ENCODE data around the gene SLC22A7.

Gene SLC22A7

GRCh38 chr6:43297644-43298564 is at the start of gene SLC22A7:
SLC22A7 (plus strand) TSS chr6:43298260; CDS start chr6:43298359, 99 bp downstream.
- no peak for DNase-seq (ENCODE audit: low spot score)

DNA sequence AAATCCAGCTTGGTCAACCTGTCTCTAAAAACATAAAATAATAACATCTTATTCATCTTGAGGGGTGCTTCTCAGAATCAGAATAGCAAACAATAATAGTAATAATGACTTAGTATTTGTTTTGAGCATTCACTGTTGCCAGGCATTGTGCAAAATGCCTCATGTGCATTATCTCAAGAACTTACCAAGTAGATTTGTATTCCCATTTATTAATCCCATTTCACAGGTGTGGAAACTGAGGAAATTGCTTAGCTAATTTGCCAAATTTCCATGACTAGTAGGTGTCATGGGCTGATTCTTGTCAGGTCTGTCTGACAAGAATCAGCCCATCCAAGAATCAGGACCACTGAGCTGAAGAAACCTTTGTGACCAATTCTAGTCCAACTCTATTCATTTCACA is 49.3 kb upstream of the SLC22A7 start:
- DNase-seq (ENCODE audit: low spot score) = no peak

- DNase-seq (ENCODE audit: low spot score) = no peak
Measured at GRCh38 chr6:43250992-43251373, 47.1 kb upstream of the SLC22A7 start.

GRCh38 chr6:43253401-43253800 is 44.7 kb upstream of the SLC22A7 start:
- no peak for DNase-seq (ENCODE audit: low spot score)

DNA sequence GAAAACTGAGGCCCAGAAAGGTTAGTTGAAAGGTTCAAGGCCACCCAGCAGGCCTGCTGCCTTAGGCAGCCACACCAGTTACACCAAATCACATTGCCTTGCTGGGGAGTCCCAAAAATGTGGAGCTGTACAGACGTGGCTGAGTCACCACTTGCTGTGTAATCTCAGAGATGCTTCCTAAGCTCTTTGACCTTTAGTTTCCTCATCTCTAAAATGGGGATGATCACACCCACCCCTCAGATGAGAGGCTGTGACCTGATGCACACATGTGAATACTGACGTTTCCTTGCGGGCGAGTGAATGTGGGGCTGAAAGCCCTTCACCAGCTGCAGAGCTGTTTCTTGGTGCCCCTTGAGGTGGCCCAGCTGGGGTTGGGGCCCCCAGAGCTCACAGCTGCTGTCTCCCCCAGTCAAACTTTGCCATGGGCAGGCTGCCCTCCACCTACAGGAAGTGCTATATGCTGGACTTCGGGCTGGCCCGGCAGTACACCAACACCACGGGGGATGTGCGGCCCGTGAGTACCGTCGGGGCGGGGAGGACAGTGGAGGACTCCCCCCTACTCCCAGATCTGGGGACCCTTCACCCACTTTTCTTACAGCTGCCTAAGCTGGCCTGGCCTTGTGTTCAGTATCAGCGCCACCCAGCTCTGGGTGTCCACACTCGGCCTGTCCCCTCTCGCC is 43.8 kb upstream of the SLC22A7 start:
- DNase-seq (ENCODE audit: low spot score) = no peak

DNA sequence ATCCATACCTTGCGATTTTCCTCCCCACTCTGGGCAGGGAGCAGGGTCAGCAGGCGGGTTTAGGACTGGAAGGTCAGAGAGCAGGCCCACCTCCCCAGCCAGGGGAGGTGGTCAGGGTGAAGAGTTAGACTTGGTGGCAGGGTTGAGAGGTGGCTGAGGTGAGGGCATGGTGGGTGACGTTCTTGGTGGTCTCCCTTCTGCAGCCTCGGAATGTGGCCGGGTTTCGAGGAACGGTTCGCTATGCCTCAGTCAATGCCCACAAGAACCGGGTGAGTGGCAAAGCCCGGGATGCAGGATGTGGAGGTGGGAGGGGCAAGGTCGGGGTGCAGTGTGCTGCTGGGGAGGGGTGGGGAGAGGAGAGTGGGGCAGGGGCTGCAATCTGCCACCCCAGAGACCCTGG is 43.2 kb upstream of the SLC22A7 start:
- no peak for DNase-seq (ENCODE audit: low spot score)

DNA sequence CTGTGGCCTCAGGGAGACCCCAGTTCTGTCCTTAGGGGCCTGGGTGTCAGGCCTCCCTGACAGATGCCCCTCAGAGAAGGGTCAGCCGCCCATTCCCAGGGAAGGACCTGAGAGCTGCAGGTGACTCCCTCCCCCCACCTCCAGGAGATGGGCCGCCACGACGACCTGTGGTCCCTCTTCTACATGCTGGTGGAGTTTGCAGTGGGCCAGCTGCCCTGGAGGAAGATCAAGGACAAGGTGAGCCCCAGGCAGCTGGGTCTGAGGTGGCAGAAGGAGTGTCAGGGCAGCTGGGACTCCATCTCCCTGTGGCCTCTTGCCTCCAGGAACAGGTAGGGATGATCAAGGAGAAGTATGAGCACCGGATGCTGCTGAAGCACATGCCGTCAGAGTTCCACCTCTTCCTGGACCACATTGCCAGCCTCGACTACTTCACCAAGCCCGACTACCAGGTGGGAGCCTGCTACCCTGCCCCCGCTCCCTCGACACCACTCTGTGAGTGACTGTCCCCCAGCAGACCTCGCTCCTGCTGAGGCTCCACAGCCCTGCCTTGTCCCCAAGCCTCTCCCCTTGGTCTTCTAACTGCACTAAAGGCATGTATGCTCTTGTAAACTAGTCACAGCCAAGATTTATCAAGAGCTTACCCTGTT is 42.5 kb upstream of the SLC22A7 start:
- DNase-seq (ENCODE audit: low spot score) = no peak

GRCh38 chr6:43256670-43257366 is 41.2 kb upstream of the SLC22A7 start:
- DNase-seq (ENCODE audit: low spot score) = no peak

- DNase-seq (ENCODE audit: low spot score) = no peak
Measured at GRCh38 chr6:43257367-43258145, 40.5 kb upstream of the SLC22A7 start.

DNA sequence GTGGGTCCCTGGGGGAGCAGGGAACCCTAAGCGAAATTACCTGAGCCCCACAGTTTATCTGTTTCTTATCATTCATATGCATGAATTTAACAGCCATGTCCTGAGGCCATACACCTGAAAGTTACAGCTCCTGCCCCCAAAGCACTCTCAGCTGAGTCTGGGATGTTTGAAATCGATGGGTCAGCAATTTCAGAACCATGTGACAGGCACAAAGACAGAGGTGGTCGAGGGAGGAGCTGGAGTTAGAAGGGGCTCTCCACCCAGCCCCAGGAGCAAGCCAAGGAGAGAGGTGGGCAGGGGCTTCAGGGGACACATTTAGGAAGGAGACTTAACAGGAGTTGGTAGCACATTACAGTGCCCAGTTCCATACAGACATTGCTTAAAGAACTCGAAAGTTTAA is 39.9 kb upstream of the SLC22A7 start:
- DNase-seq (ENCODE audit: low spot score) = no peak

- DNase-seq (ENCODE audit: low spot score) = no peak
Measured at GRCh38 chr6:43258807-43259686, 39.0 kb upstream of the SLC22A7 start.

- no peak for DNase-seq (ENCODE audit: low spot score)
Measured at GRCh38 chr6:43260791-43261190, 37.3 kb upstream of the SLC22A7 start.

- no peak for DNase-seq (ENCODE audit: low spot score)
Measured at GRCh38 chr6:43261198-43261597, 36.9 kb upstream of the SLC22A7 start.

DNA sequence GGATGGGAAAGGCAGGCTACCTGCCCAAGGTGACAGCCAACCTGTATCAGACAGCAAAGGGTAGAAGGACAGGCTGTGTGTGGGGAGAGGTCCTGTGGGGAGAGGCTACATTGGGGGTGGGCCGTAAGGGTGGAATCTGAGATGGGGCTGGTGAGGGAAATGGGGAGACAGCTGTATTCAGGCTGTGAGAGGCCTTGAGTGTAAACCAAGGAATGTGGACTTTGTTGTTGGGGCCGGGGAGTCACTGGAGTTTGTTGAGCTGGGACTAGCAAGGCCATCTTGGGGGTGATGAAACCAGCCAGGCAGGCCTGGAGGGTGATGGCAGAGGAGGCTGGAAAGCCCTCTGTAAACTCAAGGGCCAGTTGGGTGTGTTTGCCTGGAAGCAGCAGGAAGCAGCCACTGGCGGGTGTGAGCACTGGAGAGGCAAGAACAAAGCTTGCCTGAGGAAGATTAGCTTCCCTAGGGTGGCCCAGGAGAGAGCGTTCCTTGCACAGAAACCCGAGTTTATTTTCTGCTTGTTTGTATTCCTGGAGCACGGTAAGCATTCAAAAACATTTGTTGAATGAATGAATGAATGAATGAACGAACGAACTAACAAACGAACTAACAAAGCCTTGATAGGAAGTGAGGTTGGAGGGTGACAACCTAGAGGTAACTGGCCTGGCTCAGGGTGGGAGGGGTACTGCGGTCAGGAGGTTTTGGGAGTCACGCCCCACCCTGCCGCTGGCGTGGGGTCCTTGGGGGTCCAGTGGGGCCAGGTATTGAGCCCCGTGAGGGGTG is 35.9 kb upstream of the SLC22A7 start:
- no peak for DNase-seq (ENCODE audit: low spot score)

DNA sequence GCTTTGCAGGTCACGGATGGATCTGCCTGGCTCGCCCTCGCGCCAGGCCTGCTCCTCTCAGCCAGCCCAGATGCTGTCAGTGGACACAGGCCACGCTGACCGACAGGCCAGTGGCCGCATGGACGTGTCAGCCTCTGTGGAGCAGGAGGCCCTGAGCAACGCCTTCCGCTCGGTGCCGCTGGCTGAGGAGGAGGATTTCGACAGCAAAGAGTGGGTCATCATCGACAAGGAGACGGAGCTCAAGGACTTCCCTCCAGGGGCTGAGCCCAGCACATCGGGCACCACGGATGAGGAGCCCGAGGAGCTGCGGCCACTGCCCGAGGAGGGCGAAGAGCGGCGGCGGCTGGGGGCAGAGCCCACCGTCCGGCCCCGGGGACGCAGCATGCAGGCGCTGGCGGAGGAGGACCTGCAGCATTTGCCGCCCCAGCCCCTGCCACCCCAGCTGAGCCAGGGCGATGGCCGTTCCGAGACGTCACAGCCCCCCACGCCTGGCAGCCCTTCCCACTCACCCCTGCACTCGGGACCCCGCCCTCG is 35.2 kb upstream of the SLC22A7 start:
- DNase-seq (ENCODE audit: low spot score) = no peak

- DNase-seq (ENCODE audit: low spot score) = peak; percentile 42
Measured at GRCh38 chr6:43263314-43264178, 34.5 kb upstream of the SLC22A7 start.

- DNase-seq (ENCODE audit: low spot score) = no peak
Measured at GRCh38 chr6:43264599-43265145, 33.4 kb upstream of the SLC22A7 start.

GRCh38 chr6:43265564-43265963 is 32.5 kb upstream of the SLC22A7 start:
- DNase-seq (ENCODE audit: low spot score) = no peak

All from globus pallidus (tissue), 1 donor.